WTC11 (cell line): ENCODE measurements around the gene MXRA7. TPM values are rescaled to one million over a fixed set of nuclear protein-coding genes. Genes with fewer than 3 reads are reported as not detected.
"Not testable (repeated sequence)": the region's sequence is repeated elsewhere in the genome, so short reads cannot be mapped to it uniquely, and the experiment has no call there.

ENCODE experiments used
- ATAC-seq: fragments of 200-7000 bp; cut with Tn5 transposase; 2 replicates; pipeline ENCODE4 v1.10.0; 2021; ENCODE audit warnings: mild to moderate bottlenecking, moderate library complexity
- CTCF ChIA-PET: fragments of 300-600 bp; sonication (Branson Sonifier 250); formaldehyde crosslinking; loops from one replicate; lab custom pipeline; 2021; ENCODE audit warnings: antibody characterized with exemption; lab: Charles Lee
- POLR2A ChIA-PET: fragments of 350-600 bp; sonication (Branson Sonifier 250); formaldehyde crosslinking; loops from one replicate; lab custom pipeline; 2021; ENCODE audit warnings: antibody characterized with exemption; lab: Charles Lee
- DNase-seq: peaks from one replicate; pipeline ENCODE4 v3.0.0; 2021; ENCODE audit warnings: low spot score
- H3K27ac Mint-ChIP-seq: 2 replicates; pipeline ENCODE4 v1.8.0; 2021; ENCODE audit warnings: mixed read lengths
- H3K27me3 Mint-ChIP-seq: 2 replicates; pipeline ENCODE4 v1.8.0; 2021; ENCODE audit warnings: low read depth, mild to moderate bottlenecking, moderate library complexity, mixed read lengths
- H3K36me3 Mint-ChIP-seq: 2 replicates; pipeline ENCODE4 v1.8.0; 2021; ENCODE audit warnings: mixed read lengths
- H3K4me1 Mint-ChIP-seq: 2 replicates; pipeline ENCODE4 v1.8.0; 2022; ENCODE audit warnings: mixed read lengths
- H3K4me3 Mint-ChIP-seq: 2 replicates; pipeline ENCODE4 v1.8.0; 2021; ENCODE audit warnings: mild to moderate bottlenecking, moderate library complexity, mixed read lengths
- H3K9me3 Mint-ChIP-seq: 2 replicates; pipeline ENCODE4 v1.8.0; 2021; ENCODE audit warnings: mixed read lengths
- CREM ChIP-seq: sonication (generic); formaldehyde crosslinking; IDR thresholded peaks from 2 replicates; pipeline ENCODE4 v1.8.1; 2022; ENCODE audit warnings: mild to moderate bottlenecking, missing genetic modification reagents, moderate library complexity
- EMX1 ChIP-seq: fragments of 250-450 bp; sonication (Bioruptor Pico); IDR thresholded peaks from 2 replicates; pipeline ENCODE4 v1.8.0; 2021; ENCODE audit warnings: mild to moderate bottlenecking
- NFATC4 ChIP-seq: fragments of 250-450 bp; sonication (Bioruptor Pico); IDR thresholded peaks from 2 replicates; pipeline ENCODE4 v1.9.0; 2021; ENCODE audit warnings: mild to moderate bottlenecking
- NFYB ChIP-seq: sonication (generic); formaldehyde crosslinking; conservative IDR thresholded peaks from 2 replicates; pipeline ENCODE4 v1.8.0; 2022; ENCODE audit warnings: low read depth, missing genetic modification reagents
- PRRX2 ChIP-seq: fragments of 250-450 bp; sonication (Bioruptor Pico); IDR thresholded peaks from 2 replicates; pipeline ENCODE4 v1.8.0; 2021; ENCODE audit warnings: mild to moderate bottlenecking
- ZNF138 ChIP-seq: sonication (generic); formaldehyde crosslinking; conservative IDR thresholded peaks from 2 replicates; pipeline ENCODE4 v1.8.1; 2022; ENCODE audit warnings: mild to moderate bottlenecking, moderate library complexity, missing genetic modification reagents
- ZNF396 ChIP-seq: fragments of 250-450 bp; sonication (Bioruptor Pico); IDR thresholded peaks from 2 replicates; pipeline ENCODE4 v1.8.0; 2021; ENCODE audit warnings: mild to moderate bottlenecking, moderate library complexity, borderline replicate concordance
- ZNF671 ChIP-seq: fragments of 250-450 bp; sonication (Bioruptor Pico); IDR thresholded peaks from 2 replicates; pipeline ENCODE4 v1.8.0; 2021; ENCODE audit warnings: mild to moderate bottlenecking
- total RNA-seq: library from RNA; stranded (reverse); gene quantifications from 3 replicates; pipeline ENCODE4 v1.2.3, GENCODE V29; 2021
- TF ChIP-seq, protein P1 (sequence below): sonication (generic); formaldehyde crosslinking; IDR thresholded peaks from 2 replicates; pipeline ENCODE4 v1.8.0; 2023; ENCODE audit warnings: missing genetic modification reagents, mild to moderate bottlenecking, borderline replicate concordance
- TF ChIP-seq, protein P2 (sequence below): sonication (generic); formaldehyde crosslinking; IDR thresholded peaks from 2 replicates; pipeline ENCODE4 v1.8.1; 2022; ENCODE audit warnings: low read depth, mild to moderate bottlenecking, moderate library complexity, missing genetic modification reagents, borderline replicate concordance
- TF ChIP-seq, protein P3 (sequence below): fragments of 250-450 bp; sonication (Bioruptor Pico); IDR thresholded peaks from 2 replicates; pipeline ENCODE4 v1.8.0; 2021; ENCODE audit warnings: mild to moderate bottlenecking
- TF ChIP-seq, protein P4 (sequence below): fragments of 250-450 bp; sonication (Bioruptor Pico); IDR thresholded peaks from 2 replicates; pipeline ENCODE4 v1.9.0; 2021; ENCODE audit warnings: mild to moderate bottlenecking

MXRA7 gene
- total RNA-seq, 1 experiment from 2014 or later: 46.5 TPM

DNA sequence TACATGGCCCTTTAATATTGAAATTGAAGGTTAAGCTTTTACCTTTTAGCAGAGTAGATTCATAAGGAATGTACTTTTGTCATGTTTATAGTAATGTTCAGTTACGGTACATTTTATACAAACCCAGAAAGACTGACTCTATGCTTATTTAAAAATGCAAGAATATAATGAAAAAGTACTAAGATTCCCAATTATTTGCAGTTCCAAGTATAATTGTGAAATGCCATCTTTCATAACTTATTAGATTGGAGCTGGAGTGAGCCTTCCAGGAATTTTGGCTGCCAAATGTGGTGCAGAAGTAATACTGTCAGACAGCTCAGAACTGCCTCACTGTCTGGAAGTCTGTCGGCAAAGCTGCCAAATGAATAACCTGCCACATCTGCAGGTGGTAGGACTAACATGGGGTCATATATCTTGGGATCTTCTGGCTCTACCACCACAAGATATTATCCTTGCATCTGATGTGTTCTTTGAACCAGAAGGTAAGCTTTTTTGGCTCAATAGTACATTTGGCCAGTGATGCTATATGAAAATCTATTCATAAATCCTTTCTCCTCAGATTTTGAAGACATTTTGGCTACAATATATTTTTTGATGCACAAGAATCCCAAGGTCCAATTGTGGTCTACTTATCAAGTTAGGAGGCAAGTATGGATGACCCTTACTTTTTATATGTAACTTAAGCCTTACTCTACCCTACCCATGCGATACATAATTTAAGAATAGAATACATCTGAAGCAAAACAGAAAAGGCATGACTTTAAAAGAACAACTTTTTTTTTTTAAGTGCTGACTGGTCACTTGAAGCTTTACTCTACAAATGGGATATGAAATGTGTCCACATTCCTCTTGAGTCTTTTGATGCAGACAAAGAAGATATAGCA is 22.2 kb upstream of the MXRA7 start (continued):
- TF ChIP-seq PRRX2: peak; percentile 90
- no peak for TF ChIP-seq NFYB (CRISPR knock-in tag)
- TF ChIP-seq, protein P1, sequence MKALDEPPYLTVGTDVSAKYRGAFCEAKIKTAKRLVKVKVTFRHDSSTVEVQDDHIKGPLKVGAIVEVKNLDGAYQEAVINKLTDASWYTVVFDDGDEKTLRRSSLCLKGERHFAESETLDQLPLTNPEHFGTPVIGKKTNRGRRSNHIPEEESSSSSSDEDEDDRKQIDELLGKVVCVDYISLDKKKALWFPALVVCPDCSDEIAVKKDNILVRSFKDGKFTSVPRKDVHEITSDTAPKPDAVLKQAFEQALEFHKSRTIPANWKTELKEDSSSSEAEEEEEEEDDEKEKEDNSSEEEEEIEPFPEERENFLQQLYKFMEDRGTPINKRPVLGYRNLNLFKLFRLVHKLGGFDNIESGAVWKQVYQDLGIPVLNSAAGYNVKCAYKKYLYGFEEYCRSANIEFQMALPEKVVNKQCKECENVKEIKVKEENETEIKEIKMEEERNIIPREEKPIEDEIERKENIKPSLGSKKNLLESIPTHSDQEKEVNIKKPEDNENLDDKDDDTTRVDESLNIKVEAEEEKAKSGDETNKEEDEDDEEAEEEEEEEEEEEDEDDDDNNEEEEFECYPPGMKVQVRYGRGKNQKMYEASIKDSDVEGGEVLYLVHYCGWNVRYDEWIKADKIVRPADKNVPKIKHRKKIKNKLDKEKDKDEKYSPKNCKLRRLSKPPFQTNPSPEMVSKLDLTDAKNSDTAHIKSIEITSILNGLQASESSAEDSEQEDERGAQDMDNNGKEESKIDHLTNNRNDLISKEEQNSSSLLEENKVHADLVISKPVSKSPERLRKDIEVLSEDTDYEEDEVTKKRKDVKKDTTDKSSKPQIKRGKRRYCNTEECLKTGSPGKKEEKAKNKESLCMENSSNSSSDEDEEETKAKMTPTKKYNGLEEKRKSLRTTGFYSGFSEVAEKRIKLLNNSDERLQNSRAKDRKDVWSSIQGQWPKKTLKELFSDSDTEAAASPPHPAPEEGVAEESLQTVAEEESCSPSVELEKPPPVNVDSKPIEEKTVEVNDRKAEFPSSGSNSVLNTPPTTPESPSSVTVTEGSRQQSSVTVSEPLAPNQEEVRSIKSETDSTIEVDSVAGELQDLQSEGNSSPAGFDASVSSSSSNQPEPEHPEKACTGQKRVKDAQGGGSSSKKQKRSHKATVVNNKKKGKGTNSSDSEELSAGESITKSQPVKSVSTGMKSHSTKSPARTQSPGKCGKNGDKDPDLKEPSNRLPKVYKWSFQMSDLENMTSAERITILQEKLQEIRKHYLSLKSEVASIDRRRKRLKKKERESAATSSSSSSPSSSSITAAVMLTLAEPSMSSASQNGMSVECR: no peak
- TF ChIP-seq CREM: 0 out of 2 replicates have a peak, but pooled peaks have one; percentile 5
- TF ChIP-seq, protein P2, sequence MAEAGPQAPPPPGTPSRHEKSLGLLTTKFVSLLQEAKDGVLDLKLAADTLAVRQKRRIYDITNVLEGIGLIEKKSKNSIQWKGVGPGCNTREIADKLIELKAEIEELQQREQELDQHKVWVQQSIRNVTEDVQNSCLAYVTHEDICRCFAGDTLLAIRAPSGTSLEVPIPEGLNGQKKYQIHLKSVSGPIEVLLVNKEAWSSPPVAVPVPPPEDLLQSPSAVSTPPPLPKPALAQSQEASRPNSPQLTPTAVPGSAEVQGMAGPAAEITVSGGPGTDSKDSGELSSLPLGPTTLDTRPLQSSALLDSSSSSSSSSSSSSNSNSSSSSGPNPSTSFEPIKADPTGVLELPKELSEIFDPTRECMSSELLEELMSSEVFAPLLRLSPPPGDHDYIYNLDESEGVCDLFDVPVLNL: no peak
- peak; percentile 83; the same call in 1 of the 2 replicates for TF ChIP-seq NFATC4 (CRISPR knock-in tag)
- TF ChIP-seq ZNF396 (CRISPR knock-in tag): no peak
- no peak for TF ChIP-seq ZNF138
- TF ChIP-seq EMX1 (CRISPR knock-in tag): peak; percentile 82; the same call in 1 of the 2 replicates

DNA sequence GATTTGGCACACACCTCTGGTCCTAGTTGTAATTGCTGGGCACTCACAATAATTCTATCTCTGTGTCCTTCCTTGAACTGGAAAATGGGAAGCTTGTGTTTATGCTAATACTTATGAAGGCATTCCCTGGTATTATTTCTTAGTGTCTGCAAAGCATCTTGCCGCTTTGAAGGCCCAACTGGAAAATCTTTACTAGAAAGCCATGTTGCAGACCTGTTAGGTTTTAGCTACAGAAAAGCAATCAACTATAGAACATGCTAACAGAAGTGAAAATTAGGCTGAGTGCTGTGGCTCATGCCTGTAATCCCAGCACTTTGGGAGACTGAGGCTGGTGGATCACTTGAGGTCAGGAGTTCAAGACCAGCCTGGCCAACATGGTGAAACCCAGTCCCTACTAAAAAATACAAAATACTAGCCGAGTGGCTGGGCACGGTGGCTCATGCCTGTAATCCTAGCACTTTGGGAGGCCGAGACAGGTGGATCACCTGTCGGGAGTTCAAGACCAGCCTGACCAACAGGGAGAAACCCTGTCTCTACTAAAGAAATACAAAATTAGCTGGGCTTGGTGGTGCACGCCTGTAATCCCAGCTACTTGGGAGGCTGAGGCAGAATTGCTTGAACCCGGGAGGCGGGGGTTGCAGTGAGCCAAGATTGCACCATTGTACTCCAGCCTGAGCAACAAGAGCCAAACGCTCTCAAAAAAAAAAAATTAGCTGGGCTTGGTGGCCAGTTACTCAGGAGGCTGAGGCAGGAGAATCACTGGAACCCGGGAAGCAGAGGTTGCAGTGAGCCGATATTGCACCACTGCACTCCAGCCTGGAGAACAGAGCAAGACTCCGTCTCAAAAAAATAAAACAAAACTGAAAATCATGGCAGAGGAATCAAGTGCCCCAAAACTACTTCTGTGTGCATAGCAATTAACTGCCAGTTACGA is 21.3 kb upstream of the MXRA7 start:
- H3K9me3 Mint-ChIP-seq: not testable (repeated sequence)
- CTCF ChIA-PET: interaction anchor here (0.5 to 1.5 kb wide), 4 partner anchors 24 to 209 kb away, joined by 3 to 6 read pairs (median 3); no protein-coding TSS in a partner anchor
- peaks cover 36% of the 10 kb centered on the region for H3K4me1 Mint-ChIP-seq
- TF ChIP-seq ZNF671 (CRISPR knock-in tag) (0 out of 2 replicates have a peak, but pooled peaks have one; percentile 57), CREM (0 out of 2 replicates have a peak, but pooled peaks have one; percentile 6)
- TF ChIP-seq, protein P3, sequence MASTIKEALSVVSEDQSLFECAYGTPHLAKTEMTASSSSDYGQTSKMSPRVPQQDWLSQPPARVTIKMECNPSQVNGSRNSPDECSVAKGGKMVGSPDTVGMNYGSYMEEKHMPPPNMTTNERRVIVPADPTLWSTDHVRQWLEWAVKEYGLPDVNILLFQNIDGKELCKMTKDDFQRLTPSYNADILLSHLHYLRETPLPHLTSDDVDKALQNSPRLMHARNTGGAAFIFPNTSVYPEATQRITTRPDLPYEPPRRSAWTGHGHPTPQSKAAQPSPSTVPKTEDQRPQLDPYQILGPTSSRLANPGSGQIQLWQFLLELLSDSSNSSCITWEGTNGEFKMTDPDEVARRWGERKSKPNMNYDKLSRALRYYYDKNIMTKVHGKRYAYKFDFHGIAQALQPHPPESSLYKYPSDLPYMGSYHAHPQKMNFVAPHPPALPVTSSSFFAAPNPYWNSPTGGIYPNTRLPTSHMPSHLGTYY: peak; percentile 57; the same call in 1 of the 2 replicates
- TF ChIP-seq, protein P4, sequence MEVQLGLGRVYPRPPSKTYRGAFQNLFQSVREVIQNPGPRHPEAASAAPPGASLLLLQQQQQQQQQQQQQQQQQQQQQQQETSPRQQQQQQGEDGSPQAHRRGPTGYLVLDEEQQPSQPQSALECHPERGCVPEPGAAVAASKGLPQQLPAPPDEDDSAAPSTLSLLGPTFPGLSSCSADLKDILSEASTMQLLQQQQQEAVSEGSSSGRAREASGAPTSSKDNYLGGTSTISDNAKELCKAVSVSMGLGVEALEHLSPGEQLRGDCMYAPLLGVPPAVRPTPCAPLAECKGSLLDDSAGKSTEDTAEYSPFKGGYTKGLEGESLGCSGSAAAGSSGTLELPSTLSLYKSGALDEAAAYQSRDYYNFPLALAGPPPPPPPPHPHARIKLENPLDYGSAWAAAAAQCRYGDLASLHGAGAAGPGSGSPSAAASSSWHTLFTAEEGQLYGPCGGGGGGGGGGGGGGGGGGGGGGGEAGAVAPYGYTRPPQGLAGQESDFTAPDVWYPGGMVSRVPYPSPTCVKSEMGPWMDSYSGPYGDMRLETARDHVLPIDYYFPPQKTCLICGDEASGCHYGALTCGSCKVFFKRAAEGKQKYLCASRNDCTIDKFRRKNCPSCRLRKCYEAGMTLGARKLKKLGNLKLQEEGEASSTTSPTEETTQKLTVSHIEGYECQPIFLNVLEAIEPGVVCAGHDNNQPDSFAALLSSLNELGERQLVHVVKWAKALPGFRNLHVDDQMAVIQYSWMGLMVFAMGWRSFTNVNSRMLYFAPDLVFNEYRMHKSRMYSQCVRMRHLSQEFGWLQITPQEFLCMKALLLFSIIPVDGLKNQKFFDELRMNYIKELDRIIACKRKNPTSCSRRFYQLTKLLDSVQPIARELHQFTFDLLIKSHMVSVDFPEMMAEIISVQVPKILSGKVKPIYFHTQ (CRISPR knock-in tag): 0 out of 2 replicates have a peak, but pooled peaks have one; percentile 14
- TF ChIP-seq, all 79 proteins: peak for 4; not testable (repeated sequence) for 75
- not testable (repeated sequence) for ATAC-seq, H3K4me3 Mint-ChIP-seq, H3K27me3 Mint-ChIP-seq, DNase-seq
- POLR2A ChIA-PET: interaction anchor here (0.7 kb wide), 1 partner anchor 238 kb away, joined by 3 read pairs; no protein-coding TSS in a partner anchor
- Mint-ChIP-seq H3K27ac (peak overlapping the region; percentile 87), H3K36me3 (peaks cover 55% of the 10 kb centered on the region)
